HG03521 (cell line): ENCODE measurements around the gene LIN7A.

Experiments
- ATAC-seq: cut with Tn5 transposase; IDR thresholded peaks from one replicate; pipeline ENCODE4 v1.9.1; 2021; ENCODE audit warnings: mild to moderate bottlenecking, moderate library complexity; ENCODE audit not compliant: unreplicated experiment

LIN7A gene

GRCh38 chr12:80861641-80862378 lies 75.9 kb downstream of the LIN7A start:
- ATAC-seq, result no peak

DNA sequence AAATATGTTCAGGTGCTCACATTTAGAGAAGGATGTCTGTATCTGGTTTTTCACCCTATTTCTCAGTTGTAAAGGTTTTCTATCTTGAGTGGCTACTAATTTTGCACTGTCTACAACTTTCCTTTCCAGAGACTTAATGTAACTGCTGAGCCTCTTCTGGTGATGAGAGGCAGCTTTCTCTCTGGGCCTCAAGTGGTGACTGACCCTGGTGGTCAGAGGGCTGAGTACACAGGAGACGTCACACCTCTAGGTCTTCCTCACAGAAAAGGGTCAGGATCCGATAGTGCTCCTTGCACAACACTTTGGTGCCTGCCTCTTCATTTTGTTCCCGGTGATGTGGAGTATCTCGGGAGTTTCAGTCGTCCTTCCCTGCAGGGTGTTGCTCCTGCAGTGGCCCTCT lies 76.8 kb downstream of the LIN7A start:
- ATAC-seq, result no peak

DNA sequence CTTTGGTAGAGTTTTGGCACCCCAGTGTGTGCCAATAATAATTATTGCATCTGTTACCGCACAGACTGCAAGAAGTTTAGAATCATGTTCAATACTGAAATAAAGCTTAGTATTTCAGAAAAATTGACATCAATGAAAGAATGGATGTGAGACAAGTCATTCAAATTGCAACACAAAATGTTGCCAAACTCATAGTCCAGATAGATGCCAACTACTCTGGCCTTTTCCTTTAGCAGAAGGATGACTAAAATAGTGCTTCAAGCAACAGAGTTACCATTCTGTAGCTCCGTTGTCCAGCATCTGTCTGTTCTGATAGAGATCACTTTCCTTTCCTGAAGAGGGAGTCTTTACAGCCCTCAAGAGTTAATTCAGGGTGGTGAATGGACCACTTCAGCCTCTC lies 77.5 kb downstream of the LIN7A start:
- ATAC-seq, result no peak

DNA sequence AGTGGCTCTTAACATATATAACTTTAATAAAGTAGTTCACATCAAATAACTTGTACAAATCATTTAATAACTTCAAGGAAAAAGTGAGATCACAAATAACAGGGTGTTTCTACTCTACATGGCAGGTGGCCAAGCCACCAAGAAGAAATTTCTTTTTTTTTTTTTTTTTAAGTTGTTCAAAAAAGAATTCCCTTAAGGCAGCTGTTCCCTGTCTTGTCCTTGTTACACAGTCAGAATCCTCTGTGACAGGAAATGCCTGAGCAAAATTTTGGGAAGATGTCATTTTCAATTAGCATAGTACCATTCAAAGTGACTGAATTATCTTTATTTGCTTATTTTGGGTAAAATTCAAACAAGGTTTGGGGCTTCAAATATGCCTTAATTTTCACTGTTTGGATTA lies 79.4 kb downstream of the LIN7A start:
- no peak for ATAC-seq

DNA sequence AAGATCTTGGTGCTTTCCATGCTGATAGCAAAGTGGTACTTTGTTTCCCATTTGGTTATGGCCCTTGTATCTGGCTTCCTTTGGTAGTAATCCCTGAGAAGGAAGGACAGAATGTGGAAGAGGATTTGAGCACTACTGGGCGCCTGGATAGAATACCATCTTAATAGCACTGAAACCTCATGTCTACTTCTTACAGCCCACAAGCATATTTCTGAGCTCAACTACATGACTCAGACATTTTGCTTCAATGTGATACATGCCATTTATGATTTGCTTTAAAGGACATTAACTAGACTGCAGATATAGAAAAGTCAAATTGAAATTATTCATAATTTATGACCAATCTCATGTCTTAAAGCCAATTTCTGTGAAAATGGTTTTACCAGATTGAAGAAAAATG lies 80.4 kb downstream of the LIN7A start:
- ATAC-seq, result no peak

DNA sequence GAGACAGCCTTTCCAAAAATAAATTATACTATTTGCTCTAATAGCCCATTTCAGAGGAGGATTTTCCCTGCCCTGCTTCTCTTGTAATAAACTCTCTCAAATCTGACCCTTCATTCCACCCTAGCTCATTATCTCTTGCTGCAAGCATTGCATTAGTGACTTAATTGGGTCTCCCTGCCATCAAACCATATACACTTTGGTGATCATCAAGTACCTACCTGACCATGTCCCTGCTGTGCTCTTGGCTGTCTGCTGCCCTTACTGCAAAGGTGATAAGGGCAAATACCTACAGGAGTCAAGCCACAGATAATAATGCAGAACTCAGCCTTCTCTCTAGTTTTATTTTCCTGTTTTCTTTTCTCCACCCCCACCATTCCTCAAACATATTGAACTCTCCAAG lies 88.4 kb downstream of the LIN7A start:
- no peak for ATAC-seq

DNA sequence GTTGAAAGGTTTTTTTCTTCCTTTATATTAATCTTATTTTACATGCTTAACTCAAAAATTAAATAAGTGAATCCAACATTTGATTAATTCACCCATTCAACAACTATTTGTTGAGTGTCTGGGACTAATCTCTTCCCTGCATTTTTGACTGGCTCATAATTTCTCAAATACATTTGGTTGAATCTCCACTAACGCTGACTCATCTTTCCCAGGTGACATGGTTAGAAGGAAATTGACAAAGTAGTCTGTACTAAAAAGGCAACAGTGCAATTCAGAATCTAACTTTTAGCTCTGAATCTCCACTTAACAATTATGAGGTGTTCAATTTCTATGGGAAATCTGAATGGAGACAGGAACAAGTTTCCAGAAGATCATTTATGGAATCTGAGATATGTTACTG lies 88.9 kb downstream of the LIN7A start:
- no peak for ATAC-seq

DNA sequence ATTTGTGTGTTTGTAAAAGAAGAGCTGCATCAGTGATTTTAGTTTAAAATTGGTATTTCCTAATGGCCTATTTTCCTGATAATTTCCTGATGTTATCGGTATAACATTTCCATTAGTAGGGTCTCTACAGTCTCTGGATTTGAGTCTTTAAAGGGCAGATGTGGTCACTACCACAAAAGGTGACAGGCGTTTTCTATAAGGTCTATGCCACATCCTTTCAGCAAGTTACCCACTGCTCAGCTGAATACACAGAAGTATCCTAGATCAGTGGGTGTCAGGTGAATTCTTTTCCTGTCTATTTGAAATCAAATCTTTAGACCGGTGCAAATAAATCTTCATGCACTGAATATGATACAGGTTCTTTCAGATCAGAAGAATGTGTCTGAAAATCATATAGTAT lies 90.2 kb downstream of the LIN7A start:
- no peak for ATAC-seq

- no peak for ATAC-seq
Observed at GRCh38 chr12:80846952-80847351, 90.8 kb downstream of the LIN7A start.

GRCh38 chr12:80845639-80846038 lies 92.1 kb downstream of the LIN7A start:
- ATAC-seq, result no peak

DNA sequence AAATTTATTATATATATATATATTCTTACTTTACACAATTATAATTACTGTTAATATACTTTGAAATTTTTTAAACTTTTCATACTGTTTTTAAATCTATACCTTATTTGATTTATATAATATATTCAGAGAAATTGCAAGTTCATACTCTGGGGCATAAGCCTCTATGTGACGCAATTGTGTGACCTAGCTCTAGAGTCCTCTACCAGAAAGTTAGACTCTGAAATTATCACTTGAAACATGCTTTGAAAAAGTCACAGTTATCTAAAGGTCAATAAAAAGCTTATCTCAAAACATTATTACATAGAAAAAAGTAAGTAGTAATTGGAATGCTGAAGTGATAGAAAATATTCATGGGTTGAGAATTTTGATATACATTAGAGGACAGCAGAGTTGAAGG lies 93.8 kb downstream of the LIN7A start:
- no peak for ATAC-seq

DNA sequence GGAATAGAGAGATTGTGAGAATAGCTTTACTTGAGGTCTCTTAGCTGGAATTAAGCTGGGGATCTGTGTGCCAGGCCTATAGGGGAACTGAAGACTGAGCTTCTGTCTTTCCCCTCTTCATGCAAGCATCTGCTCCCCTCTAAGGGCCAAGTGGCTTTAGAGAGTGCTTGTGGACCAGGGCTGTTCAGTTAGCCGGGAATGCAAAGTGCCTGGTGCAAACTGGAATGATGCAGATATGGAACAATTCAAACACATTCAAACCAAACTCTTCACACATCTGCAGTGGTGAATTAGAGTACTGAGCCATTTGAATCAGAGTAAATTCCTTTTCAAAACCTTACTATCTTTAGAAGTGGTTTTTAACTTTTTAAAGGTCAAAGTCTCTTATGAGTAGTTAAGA lies 99.0 kb downstream of the LIN7A start:
- no peak for ATAC-seq

DNA sequence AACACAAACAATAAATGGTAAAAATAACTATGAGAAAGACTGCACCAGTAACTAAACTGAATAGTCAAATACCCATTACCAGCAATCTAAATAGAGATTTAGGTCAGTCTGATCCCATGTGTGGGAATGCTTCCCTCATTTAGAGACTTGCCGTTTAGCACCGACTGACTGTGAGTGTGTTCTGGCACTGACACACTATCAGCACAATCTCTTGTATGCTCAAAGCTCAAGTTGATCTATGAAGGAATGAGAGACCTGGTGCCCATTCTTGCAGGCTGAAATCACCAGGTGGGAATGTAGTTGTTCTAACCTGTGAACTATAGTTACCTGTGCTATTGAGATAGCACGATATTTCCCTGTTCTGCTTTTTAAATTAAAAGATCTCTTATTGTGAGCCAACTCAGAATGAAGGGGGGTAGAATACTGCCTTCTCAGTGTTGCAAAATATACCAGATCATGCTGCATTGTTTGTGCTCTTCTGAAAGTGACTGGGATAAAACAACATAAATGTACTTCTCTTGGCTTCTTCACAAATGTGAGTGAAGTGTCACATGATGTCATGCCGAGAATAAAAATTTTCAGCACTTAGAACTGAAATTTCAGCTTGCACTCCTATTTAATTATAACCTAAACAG lies 99.6 kb downstream of the LIN7A start:
- ATAC-seq, result no peak

GRCh38 chr12:80837342-80837978 lies 100.3 kb downstream of the LIN7A start:
- peak; percentile 52 for ATAC-seq

GRCh38 chr12:80834724-80835123 lies 103.0 kb downstream of the LIN7A start:
- no peak for ATAC-seq

- no peak for ATAC-seq
Observed at GRCh38 chr12:80830533-80831088, 107.1 kb downstream of the LIN7A start.

DNA sequence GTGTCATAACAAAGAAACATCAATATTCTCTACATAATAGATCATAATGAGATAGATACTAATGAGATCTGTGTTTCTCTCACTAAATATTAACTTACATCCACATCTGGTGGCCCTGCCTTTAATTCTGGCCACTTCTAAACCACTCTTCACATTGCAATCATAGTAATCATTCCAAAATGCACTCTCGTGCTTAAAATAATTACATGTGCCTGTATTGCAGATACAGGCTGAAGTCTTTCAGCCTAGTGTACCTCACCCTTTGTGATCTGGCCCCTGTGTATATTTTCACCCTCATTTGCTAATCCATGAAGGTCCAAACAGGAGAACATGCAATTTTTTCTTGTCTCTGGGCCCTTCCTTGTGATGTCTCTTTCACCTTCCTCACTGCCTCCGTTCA lies 108.0 kb downstream of the LIN7A start:
- no peak for ATAC-seq

DNA sequence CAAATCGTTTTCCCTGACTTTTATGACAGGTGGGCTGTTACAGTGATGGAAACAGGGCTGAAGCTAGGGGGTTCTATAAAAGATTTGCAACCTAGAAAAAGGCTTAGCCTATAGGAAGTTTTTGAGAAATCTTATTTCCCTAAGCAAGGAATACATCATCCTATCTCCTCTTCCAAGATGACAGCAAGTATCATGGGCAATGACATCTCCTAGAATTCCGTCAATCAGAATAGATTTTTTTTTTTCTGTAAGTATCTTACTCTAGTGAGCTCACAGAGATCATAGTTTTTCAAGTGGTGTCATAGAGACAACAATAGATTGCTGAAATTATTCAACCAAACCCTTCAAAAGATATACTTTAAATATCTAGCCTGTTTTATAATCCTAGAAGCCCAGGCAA lies 112.2 kb downstream of the LIN7A start:
- no peak for ATAC-seq

GRCh38 chr12:80823393-80823792 lies 114.3 kb downstream of the LIN7A start:
- no peak for ATAC-seq

GRCh38 chr12:80821513-80822000 lies 116.2 kb downstream of the LIN7A start:
- ATAC-seq, result no peak

DNA sequence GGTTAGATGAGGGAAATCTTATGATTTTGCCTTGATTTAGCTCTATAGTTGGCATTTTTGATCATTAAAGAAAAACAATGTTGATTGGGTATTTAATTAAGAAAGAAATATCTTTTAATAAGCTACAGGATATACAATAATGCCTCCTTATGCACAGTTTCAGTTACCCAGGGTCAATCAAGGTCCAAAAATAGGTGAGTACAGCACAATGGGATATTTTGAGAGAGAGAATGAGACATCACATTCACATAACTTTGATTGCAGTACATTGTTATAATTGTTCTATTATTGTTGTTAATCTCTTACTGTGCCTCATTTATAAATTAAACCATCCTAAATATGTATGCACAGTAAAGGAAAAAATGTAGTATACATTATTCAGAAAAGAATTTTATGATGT lies 118.9 kb downstream of the LIN7A start:
- ATAC-seq, result no peak

- ATAC-seq, result no peak
Observed at GRCh38 chr12:80815351-80815750, 122.4 kb downstream of the LIN7A start.
